PFSK-1 (cell line): Measurements from ENCODE around the gene CACNA1C.

Experiments used
- FOXP2 ChIP-seq: optimal IDR thresholded peaks from 2 replicates; pipeline ENCODE3; 2011; ENCODE audit warnings: borderline replicate concordance, control low read depth, inconsistent platforms; ENCODE audit not compliant: insufficient read depth; ENCODE audit errors: extremely low read length, extremely low read depth
- POLR2AphosphoS5 ChIP-seq: IDR thresholded peaks from 2 replicates; pipeline ENCODE4 v1.6.1; 2012; ENCODE audit warnings: low read depth, mild to moderate bottlenecking, control low read depth, low read length, moderate library complexity
- REST ChIP-seq, 2 experiments: IDR thresholded peaks; 2 replicates each; pipeline versions ENCODE4 v1.6.1 to v1.8.0; 2011 to 2012; ENCODE audit warnings: low read depth in 2 of 2, low read length in 2 of 2, control low read depth in 1 of 2, inconsistent platforms in 1 of 2, mild to moderate bottlenecking in 1 of 2, moderate library complexity in 1 of 2; ENCODE audit not compliant: insufficient read depth in 1 of 2
- SIN3A ChIP-seq: IDR thresholded peaks from 2 replicates; pipeline ENCODE4 v1.6.1; 2012; ENCODE audit warnings: mild to moderate bottlenecking, low read length, moderate library complexity, borderline replicate concordance; ENCODE audit not compliant: insufficient read depth
- TAF1 ChIP-seq: IDR thresholded peaks from 2 replicates; pipeline ENCODE4 v1.6.1; 2012; ENCODE audit warnings: low read length, control low read depth, borderline replicate concordance; ENCODE audit not compliant: insufficient read depth

The CACNA1C gene

GRCh38 chr12:2320841-2321240 is 268.1 kb downstream of the CACNA1C start:
- TF ChIP-seq FOXP2 (no peak), REST (IDR thresholded peaks at IDR 0.05; ENCODE audit: insufficient read depth in 1 of 2, low read depth in 2 of 2, low read length in 2 of 2) (no peak), TAF1 (no peak), SIN3A (no peak), POLR2AphosphoS5 (no peak)

- TF ChIP-seq SIN3A (no peak), FOXP2 (no peak), REST (IDR thresholded peaks at IDR 0.05; ENCODE audit: insufficient read depth in 1 of 2, low read depth in 2 of 2, low read length in 2 of 2) (no peak), POLR2AphosphoS5 (no peak), TAF1 (no peak)
These were observed 269.9 kb downstream of the CACNA1C start for GRCh38 chr12:2322554-2323120.

GRCh38 chr12:2323532-2324255 is 270.9 kb downstream of the CACNA1C start:
- TF ChIP-seq FOXP2 = no peak
- no peak for TF ChIP-seq TAF1
- TF ChIP-seq POLR2AphosphoS5 = no peak
- TF ChIP-seq SIN3A = no peak

- TF ChIP-seq POLR2AphosphoS5 (no peak), FOXP2 (no peak), REST (IDR thresholded peaks at IDR 0.05; ENCODE audit: insufficient read depth in 1 of 2, low read depth in 2 of 2, low read length in 2 of 2) (no peak), TAF1 (no peak)
These were observed 271.6 kb downstream of the CACNA1C start for GRCh38 chr12:2324387-2324786.

GRCh38 chr12:2325519-2325918 is 272.7 kb downstream of the CACNA1C start:
- no peak for TF ChIP-seq FOXP2

- no peak for TF ChIP-seq POLR2AphosphoS5
- no peak for TF ChIP-seq FOXP2
- TF ChIP-seq SIN3A = no peak
- no peak for TF ChIP-seq REST (IDR thresholded peaks at IDR 0.05; ENCODE audit: insufficient read depth in 1 of 2, low read depth in 2 of 2, low read length in 2 of 2)
- TF ChIP-seq TAF1 = no peak
These were observed 273.7 kb downstream of the CACNA1C start for GRCh38 chr12:2326470-2326869.
